Measurements from ENCODE around the gene SOWAHA. TPM values are rescaled to one million over a fixed set of nuclear protein-coding genes. Genes with fewer than 3 reads are reported as not detected.

The SOWAHA gene
- total and polyA plus RNA-seq, 7 donors, result 0.01 to 0.06 TPM; not detected in 5

GRCh38 chr5:132766020-132766805 is 46.9 kb upstream of the SOWAHA start:
- DNase-seq (no peak), ATAC-seq (no peak)
- intact Hi-C loops (cut with DNase I), result no loop called here
- Histone ChIP-seq H3K9me3 (no peaks in the 10 kb centered on the region), H3K4me1 (peaks cover 4% of the 10 kb centered on the region), H3K27me3 (ENCODE audit: insufficient read depth in 3 of 3, low read length in 2 of 3) (no peaks in the 10 kb centered on the region), H3K36me3 (ENCODE audit: insufficient read depth in 1 of 2, low read depth in 1 of 2) (peaks cover 0 to 41% of the 10 kb centered on the region in 2 donors), H3K4me3 (no peak overlapping the region), H3K27ac (no peak overlapping the region)
- 90 to 95% (median 91%) methylated on average over 12 to 14 of the region's 14 CpGs for WGBS, 3 donors
- TF ChIP-seq CTCF (IDR thresholded peaks at IDR 0.05), result no peak

GRCh38 chr5:132766806-132767055 is 46.4 kb upstream of the SOWAHA start:
- Histone ChIP-seq H3K36me3 (ENCODE audit: insufficient read depth in 1 of 2, low read depth in 1 of 2) (peaks cover 0 to 35% of the 10 kb centered on the region in 2 donors), H3K4me1 (peaks cover 4% of the 10 kb centered on the region), H3K27me3 (ENCODE audit: insufficient read depth in 3 of 3, low read length in 2 of 3) (no peaks in the 10 kb centered on the region), H3K4me3 (no peak overlapping the region), H3K27ac (no peak overlapping the region), H3K9me3 (no peaks in the 10 kb centered on the region)
- intact Hi-C loops (cut with DNase I), result no loop called here
- WGBS, 3 donors, result 85 to 100% (median 94%) methylated on average over 1 of the region's 1 CpG
- ATAC-seq, result no peak
- TF ChIP-seq CTCF (IDR thresholded peaks at IDR 0.05), result no peak
- no peak for DNase-seq

GRCh38 chr5:132767150-132767549 is 46.0 kb upstream of the SOWAHA start:
- Histone ChIP-seq H3K36me3 (ENCODE audit: insufficient read depth in 1 of 2, low read depth in 1 of 2) (peaks cover 0 to 31% of the 10 kb centered on the region in 2 donors), H3K4me1 (peaks cover 8% of the 10 kb centered on the region), H3K9me3 (no peaks in the 10 kb centered on the region), H3K27me3 (ENCODE audit: insufficient read depth in 3 of 3, low read length in 2 of 3) (no peaks in the 10 kb centered on the region), H3K4me3 (no peak overlapping the region), H3K27ac (no peak overlapping the region)
- intact Hi-C loops (cut with DNase I), result no loop called here
- no peak for DNase-seq
- 37 to 54% (median 49%) methylated on average over 2 of the region's 2 CpGs for WGBS, 3 donors
- ATAC-seq, result no peak
- TF ChIP-seq CTCF (IDR thresholded peaks at IDR 0.05), result no peak

- no peak for TF ChIP-seq CTCF (IDR thresholded peaks at IDR 0.05)
- Histone ChIP-seq H3K27ac (no peak overlapping the region), H3K4me1 (peaks cover 8% of the 10 kb centered on the region), H3K27me3 (ENCODE audit: insufficient read depth in 3 of 3, low read length in 2 of 3) (no peaks in the 10 kb centered on the region), H3K36me3 (ENCODE audit: insufficient read depth in 1 of 2, low read depth in 1 of 2) (peaks cover 0 to 18% of the 10 kb centered on the region in 2 donors), H3K9me3 (no peaks in the 10 kb centered on the region), H3K4me3 (no peak overlapping the region)
- ATAC-seq, result no peak
- 93 to 98% (median 97%) methylated on average over 3 of the region's 3 CpGs for WGBS, 3 donors
- no peak for DNase-seq
- intact Hi-C loops (cut with DNase I), result no loop called here
These were observed 44.6 kb upstream of the SOWAHA start for GRCh38 chr5:132768485-132768868.
